ACC112 (cell line): ENCODE data around the gene GALNT5.
A peak's percentile ranks its signal among the peaks of the same experiment; 100 is the strongest.

Experiments used
- H2AFZ ChIP-seq: fragments of 200-600 bp; sonication (generic); one replicate; pipeline ENCODE4 v1.6.0; 2017; ENCODE audit warnings: antibody characterized with exemption, low read length; ENCODE audit not compliant: unreplicated experiment
- H3K27ac ChIP-seq: fragments of 200-600 bp; sonication (generic); 2 replicates; pipeline ENCODE4 v1.5.1; 2014; ENCODE audit warnings: low read depth, mild to moderate bottlenecking, antibody characterized with exemption, low read length, moderate library complexity
- H3K27me3 ChIP-seq: fragments of 200-600 bp; sonication (generic); 2 replicates; pipeline ENCODE4 v1.6.1; 2014; ENCODE audit warnings: mild to moderate bottlenecking, antibody characterized with exemption, low read length, moderate library complexity, mixed read lengths; ENCODE audit not compliant: insufficient read depth
- H3K36me3 ChIP-seq: fragments of 200-600 bp; sonication (generic); 2 replicates; pipeline ENCODE4 v1.6.1; 2016; ENCODE audit warnings: mild to moderate bottlenecking, antibody characterized with exemption, low read length, moderate library complexity, mixed read lengths; ENCODE audit not compliant: insufficient read depth
- H3K4me1 ChIP-seq: fragments of 200-600 bp; sonication (generic); one replicate; pipeline ENCODE4 v1.6.1; 2016; ENCODE audit warnings: low read length, mixed read lengths; ENCODE audit not compliant: insufficient read depth, unreplicated experiment, control insufficient read depth
- H3K4me3 ChIP-seq: fragments of 200-600 bp; sonication (generic); 2 replicates; pipeline ENCODE4 v1.5.1; 2014; ENCODE audit warnings: mild to moderate bottlenecking, low read depth, low read length
- H3K79me2 ChIP-seq: fragments of 200-600 bp; sonication (generic); one replicate; pipeline ENCODE4 v1.6.0; 2016; ENCODE audit warnings: low read length; ENCODE audit not compliant: control insufficient read depth, unreplicated experiment, insufficient read depth

GALNT5 gene

GRCh38 chr2:157325786-157326185 is 68.3 kb downstream of the GALNT5 start, which contains the start of gene ERMN:
Gene ERMN (minus strand): TSS chr2:157325824. CDS start chr2:157325642, 182 bp downstream.
- Histone ChIP-seq H2AFZ (no peak within 1 kb of the TSS), H3K27ac (no peak within 1 kb of the TSS), H3K4me3 (no peak within 1 kb of the TSS), H3K27me3 (no peaks in the 10 kb centered on the region), H3K36me3 (no peaks in the 10 kb centered on the region), H3K4me1 (peaks cover 9% of the 10 kb centered on the region), H3K79me2 (no peaks in the 10 kb centered on the region)

GRCh38 chr2:157326698-157327097 is 69.2 kb downstream of the GALNT5 start:
- Histone ChIP-seq H3K4me1 (peaks cover 9% of the 10 kb centered on the region), H3K4me3 (no peak overlapping the region), H3K27me3 (no peaks in the 10 kb centered on the region), H3K36me3 (no peaks in the 10 kb centered on the region), H2AFZ (no peak overlapping the region), H3K27ac (no peak overlapping the region), H3K79me2 (no peaks in the 10 kb centered on the region)

DNA sequence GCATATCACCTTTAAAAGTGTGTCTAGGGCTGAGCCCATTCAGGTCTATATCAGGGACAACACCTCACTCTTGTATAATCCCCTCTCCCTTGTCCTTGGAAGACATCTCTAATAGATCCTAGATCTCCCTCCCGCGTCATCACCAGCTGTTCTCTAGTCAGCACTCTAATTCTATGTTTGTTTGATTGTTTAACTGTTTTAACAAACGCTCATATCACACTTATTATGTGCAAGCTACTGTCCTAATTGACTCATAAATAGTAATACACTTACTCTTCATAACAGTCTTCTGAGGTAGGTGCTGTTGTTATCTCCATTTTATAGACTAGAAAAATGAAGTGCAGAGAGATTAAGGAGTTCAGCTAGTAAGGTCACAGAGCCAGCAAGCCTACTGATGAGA is 69.7 kb downstream of the GALNT5 start:
- Histone ChIP-seq H3K79me2 (no peaks in the 10 kb centered on the region), H2AFZ (no peak overlapping the region), H3K27me3 (no peaks in the 10 kb centered on the region), H3K4me1 (peaks cover 9% of the 10 kb centered on the region), H3K27ac (no peak overlapping the region), H3K4me3 (no peak overlapping the region), H3K36me3 (no peaks in the 10 kb centered on the region)

GRCh38 chr2:157327621-157328500 is 70.4 kb downstream of the GALNT5 start:
- Histone ChIP-seq H3K36me3 (no peaks in the 10 kb centered on the region), H3K27ac (no peak overlapping the region), H3K79me2 (no peaks in the 10 kb centered on the region), H3K4me1 (peaks cover 9% of the 10 kb centered on the region), H3K27me3 (no peaks in the 10 kb centered on the region), H3K4me3 (0 out of 2 replicates have a peak overlapping the region, but pooled peaks have one; percentile 2), H2AFZ (peak overlapping the region; percentile 66)

DNA sequence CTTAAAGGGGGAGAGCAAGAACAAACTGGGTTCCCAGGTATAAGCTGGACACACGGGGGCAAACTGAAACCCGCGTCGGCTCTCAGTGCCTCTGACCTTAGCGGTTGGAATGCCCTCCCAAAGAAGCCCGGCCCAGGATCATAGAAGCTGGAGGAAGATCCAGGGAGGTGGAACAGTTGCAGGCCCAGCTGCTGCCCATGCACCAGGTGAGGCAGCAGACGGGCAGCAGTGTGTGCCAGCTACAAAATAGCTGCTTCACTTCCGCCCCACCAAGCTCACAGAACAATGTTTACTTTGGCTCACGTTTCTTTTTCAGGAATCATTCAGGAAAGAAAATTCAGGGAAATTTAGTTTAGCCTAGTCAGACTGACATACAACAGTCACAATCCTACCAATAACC is 72.0 kb downstream of the GALNT5 start:
- no peak overlapping the region for H3K4me3 ChIP-seq
- H3K4me1 ChIP-seq = peaks cover 9% of the 10 kb centered on the region
- no peak overlapping the region for H2AFZ ChIP-seq
- H3K27ac ChIP-seq = no peak overlapping the region
- H3K27me3 ChIP-seq = no peaks in the 10 kb centered on the region
- no peaks in the 10 kb centered on the region for H3K36me3 ChIP-seq
- no peaks in the 10 kb centered on the region for H3K79me2 ChIP-seq

DNA sequence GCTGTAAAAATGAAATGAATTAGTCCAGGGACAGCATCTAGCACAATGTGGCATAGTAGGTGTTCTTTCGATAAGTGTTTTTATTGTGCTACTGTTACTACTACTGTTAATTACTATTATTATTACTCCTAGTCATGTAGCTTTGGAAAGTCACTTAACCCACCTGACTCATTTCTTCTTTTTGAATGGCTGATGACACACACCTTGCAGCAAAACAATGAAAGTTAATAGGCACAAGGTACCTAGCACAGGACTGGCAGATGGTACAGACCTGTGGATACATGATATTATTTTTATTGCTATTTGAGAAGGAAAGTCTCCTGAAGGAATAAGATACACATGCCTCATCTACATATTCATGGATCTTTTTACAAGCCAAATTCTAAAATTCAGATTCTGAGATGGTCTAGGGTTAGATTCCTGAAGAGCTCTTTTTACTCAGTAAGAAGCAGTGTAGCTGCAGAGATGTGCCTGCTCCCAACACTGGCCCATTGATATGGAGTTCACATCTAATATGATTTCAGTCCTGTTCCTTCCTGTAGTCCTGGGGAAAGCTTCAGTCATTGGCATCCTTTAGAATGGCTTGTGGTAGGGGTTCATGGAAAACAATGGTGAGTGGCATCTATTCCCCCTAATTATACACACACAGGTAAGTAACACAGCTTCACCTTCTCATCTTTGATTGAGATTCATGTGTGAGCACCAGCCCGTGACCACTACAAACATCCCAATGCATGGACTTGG is 76.0 kb downstream of the GALNT5 start:
- Histone ChIP-seq H3K4me1 (no peaks in the 10 kb centered on the region), H3K79me2 (no peaks in the 10 kb centered on the region), H3K27me3 (no peaks in the 10 kb centered on the region), H3K27ac (no peak overlapping the region), H2AFZ (no peak overlapping the region), H3K4me3 (no peak overlapping the region), H3K36me3 (no peaks in the 10 kb centered on the region)

DNA sequence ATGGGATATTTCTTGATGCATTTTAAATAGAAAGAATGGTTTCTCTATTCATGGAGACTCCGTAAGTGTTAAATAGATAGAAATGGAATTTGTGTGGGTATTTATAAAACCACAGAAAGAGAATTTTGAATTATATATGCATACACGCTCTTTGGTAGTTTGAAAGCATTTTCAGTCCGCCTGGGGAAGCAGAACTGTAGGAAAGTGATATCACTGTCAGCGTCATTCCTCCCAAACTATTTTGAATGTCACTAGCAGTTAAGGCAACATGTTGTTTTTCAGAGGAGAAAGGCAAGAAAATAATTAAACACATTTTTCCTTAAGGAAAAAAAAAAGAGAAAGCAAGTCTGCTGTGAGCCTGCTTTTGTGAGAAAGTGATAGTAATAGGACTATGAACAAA is 76.8 kb downstream of the GALNT5 start:
- Histone ChIP-seq H2AFZ (no peak overlapping the region), H3K79me2 (no peaks in the 10 kb centered on the region), H3K27me3 (no peaks in the 10 kb centered on the region), H3K4me1 (no peaks in the 10 kb centered on the region), H3K4me3 (no peak overlapping the region), H3K36me3 (no peaks in the 10 kb centered on the region), H3K27ac (no peak overlapping the region)

- Histone ChIP-seq H3K79me2 (no peaks in the 10 kb centered on the region), H3K4me3 (no peak overlapping the region), H3K36me3 (no peaks in the 10 kb centered on the region), H3K27me3 (no peaks in the 10 kb centered on the region), H2AFZ (no peak overlapping the region), H3K4me1 (no peaks in the 10 kb centered on the region), H3K27ac (no peak overlapping the region)
Observed at GRCh38 chr2:157334797-157335196, 77.3 kb downstream of the GALNT5 start.

- Histone ChIP-seq H2AFZ (peak overlapping the region; percentile 87), H3K27ac (no peak overlapping the region), H3K4me1 (no peaks in the 10 kb centered on the region), H3K36me3 (no peaks in the 10 kb centered on the region), H3K4me3 (no peak overlapping the region), H3K79me2 (no peaks in the 10 kb centered on the region), H3K27me3 (no peaks in the 10 kb centered on the region)
Observed at GRCh38 chr2:157336137-157337010, 78.9 kb downstream of the GALNT5 start.

- H3K27ac ChIP-seq = no peak overlapping the region
- no peaks in the 10 kb centered on the region for H3K79me2 ChIP-seq
- no peak overlapping the region for H3K4me3 ChIP-seq
- H2AFZ ChIP-seq = no peak overlapping the region
- no peaks in the 10 kb centered on the region for H3K27me3 ChIP-seq
- H3K36me3 ChIP-seq = no peaks in the 10 kb centered on the region
- no peaks in the 10 kb centered on the region for H3K4me1 ChIP-seq
Observed at GRCh38 chr2:157337978-157338377, 80.5 kb downstream of the GALNT5 start.
